Thyroid gland (tissue), 4 donors: ENCODE measurements around the gene NRIP1. TPM values are rescaled to one million over a fixed set of nuclear protein-coding genes. Genes with fewer than 3 reads are reported as not detected.

ENCODE experiments used
- DNase-seq, 2 donors: peaks; one replicate each; pipeline ENCODE4 v3.0.0-alpha.2; 2019
- H3K27ac ChIP-seq, 3 donors: fragments of 200-600 bp; sonication (generic); 1 replicate in 2 of 3; 2 replicates in 1 of 3; pipeline ENCODE4 v1.5.1; 2016 to 2019; ENCODE audit warnings: mild to moderate bottlenecking in 1 of 3, moderate library complexity in 1 of 3
- H3K27me3 ChIP-seq: fragments of 200-600 bp; sonication (generic); one replicate; pipeline ENCODE4 v1.5.1; 2019
- H3K36me3 ChIP-seq, 2 donors: fragments of 200-600 bp; sonication (generic); one replicate each; pipeline ENCODE4 v1.5.1; 2016 to 2019
- H3K4me1 ChIP-seq, 2 donors: fragments of 200-600 bp; sonication (generic); one replicate each; pipeline ENCODE4 v1.5.1; 2017 to 2019
- H3K4me3 ChIP-seq, 3 donors: fragments of 200-600 bp; sonication (generic); replicated peaks in 1 of 3; 1 replicate in 2 of 3; 2 replicates in 1 of 3; pipeline ENCODE4 v1.5.1; 2016; ENCODE audit warnings: mild to moderate bottlenecking in 1 of 3
- H3K9me3 ChIP-seq: fragments of 200-600 bp; sonication (generic); one replicate; pipeline ENCODE4 v1.5.1; 2017
- POLR2A ChIP-seq, 2 donors: fragments of 450-650 bp; IDR thresholded peaks; one replicate each; pipeline ENCODE4 v1.6.1; 2017; ENCODE audit warnings: antibody characterized with exemption in 2 of 2, mild to moderate bottlenecking in 2 of 2, moderate library complexity in 1 of 2
- WGBS, 2 donors: methylation state at CpG; one replicate each; pipeline ENCODE4 v1.1.5; 2017; 5-methylcytosine and 5-hydroxymethylcytosine counted together
- intact Hi-C: fragments of 100-400 bp; cut with DNase I; formaldehyde crosslinking; loops from one replicate; pipeline ENCODE4 v1.15.1; 2023
- total RNA-seq, 4 donors: library from RNA; depleted of rRNA; stranded (reverse); fragments of >200 nt; gene quantifications; one replicate each; pipeline ENCODE4 v1.2.3, GENCODE V29; 2016
- TF ChIP-seq, protein P1 (sequence below), 6 experiments: fragments of 200-600 bp in 3 of 6; fragments of 450-650 bp in 3 of 6; sonication (generic) in 3 of 6; IDR thresholded peaks; one replicate each; pipeline ENCODE4 v1.5.1; 2016 to 2019; ENCODE audit warnings: antibody characterized with exemption in 6 of 6, mild to moderate bottlenecking in 2 of 6, inconsistent platforms in 1 of 6, moderate library complexity in 1 of 6

The NRIP1 gene
- total RNA-seq, 4 donors from 2014 or later, result 19.4 to 37.5 (median 28.2) TPM

DNA sequence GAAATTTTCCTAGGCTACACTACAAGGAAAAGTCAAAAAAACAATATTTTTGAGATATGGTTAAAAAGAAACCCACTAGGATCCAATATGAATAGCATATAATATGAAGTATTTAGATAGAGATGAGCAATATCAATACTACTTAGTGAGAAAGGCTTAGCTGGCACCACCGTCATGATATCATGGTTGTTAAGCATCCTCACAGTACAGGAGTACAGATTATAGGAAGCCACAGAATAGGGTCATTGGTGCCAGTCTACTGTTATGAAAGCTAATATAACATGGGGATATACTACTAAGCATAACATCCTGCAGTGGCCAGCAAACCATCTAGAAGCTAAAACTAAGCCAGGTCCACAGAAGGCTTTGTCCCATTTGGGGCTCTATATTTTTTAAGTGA is 28.4 kb upstream of the NRIP1 start:
- intact Hi-C loops, result no loop called here
- DNase-seq, result no peak
- H3K9me3 ChIP-seq, result no peaks in the 10 kb centered on the region
- 90 to 100% methylated on average over 1 of the region's 1 CpG for WGBS, 2 donors
- no peak overlapping the region for H3K27ac ChIP-seq
- TF ChIP-seq, protein P1, sequence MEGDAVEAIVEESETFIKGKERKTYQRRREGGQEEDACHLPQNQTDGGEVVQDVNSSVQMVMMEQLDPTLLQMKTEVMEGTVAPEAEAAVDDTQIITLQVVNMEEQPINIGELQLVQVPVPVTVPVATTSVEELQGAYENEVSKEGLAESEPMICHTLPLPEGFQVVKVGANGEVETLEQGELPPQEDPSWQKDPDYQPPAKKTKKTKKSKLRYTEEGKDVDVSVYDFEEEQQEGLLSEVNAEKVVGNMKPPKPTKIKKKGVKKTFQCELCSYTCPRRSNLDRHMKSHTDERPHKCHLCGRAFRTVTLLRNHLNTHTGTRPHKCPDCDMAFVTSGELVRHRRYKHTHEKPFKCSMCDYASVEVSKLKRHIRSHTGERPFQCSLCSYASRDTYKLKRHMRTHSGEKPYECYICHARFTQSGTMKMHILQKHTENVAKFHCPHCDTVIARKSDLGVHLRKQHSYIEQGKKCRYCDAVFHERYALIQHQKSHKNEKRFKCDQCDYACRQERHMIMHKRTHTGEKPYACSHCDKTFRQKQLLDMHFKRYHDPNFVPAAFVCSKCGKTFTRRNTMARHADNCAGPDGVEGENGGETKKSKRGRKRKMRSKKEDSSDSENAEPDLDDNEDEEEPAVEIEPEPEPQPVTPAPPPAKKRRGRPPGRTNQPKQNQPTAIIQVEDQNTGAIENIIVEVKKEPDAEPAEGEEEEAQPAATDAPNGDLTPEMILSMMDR (IDR thresholded peaks at IDR 0.05), result no peak
- TF ChIP-seq POLR2A (IDR thresholded peaks at IDR 0.05), result no peak
- H3K27me3 ChIP-seq, result no peaks in the 10 kb centered on the region
- no peaks in the 10 kb centered on the region for H3K4me1 ChIP-seq
- H3K36me3 ChIP-seq, result no peaks in the 10 kb centered on the region
- no peak overlapping the region for H3K4me3 ChIP-seq

DNA sequence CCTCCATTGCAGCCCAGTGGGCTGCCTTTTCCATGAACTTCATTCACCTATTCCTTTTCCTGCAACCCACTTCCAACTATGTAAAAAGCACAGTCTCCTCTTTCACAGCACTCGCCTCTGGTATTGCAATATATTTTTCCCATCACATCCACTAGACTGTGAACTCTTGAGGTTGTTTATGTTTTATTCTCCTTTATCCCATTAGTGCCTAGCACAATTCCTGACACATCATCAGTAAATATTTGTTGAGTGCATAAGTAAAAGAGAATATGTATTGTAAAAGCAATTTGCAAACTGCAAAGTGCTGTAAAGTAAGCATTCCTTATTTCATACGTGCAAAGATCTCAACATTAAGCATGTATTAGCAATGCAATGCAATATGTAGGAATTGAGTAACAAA is 27.9 kb upstream of the NRIP1 start:
- Histone ChIP-seq H3K27ac (no peak overlapping the region), H3K4me3 (no peak overlapping the region), H3K4me1 (no peaks in the 10 kb centered on the region), H3K36me3 (no peaks in the 10 kb centered on the region), H3K27me3 (no peaks in the 10 kb centered on the region), H3K9me3 (no peaks in the 10 kb centered on the region)
- no peak for DNase-seq
- 95% methylated on average over 2 of the region's 2 CpGs for WGBS, 2 donors
- TF ChIP-seq, protein P1 (IDR thresholded peaks at IDR 0.05), result no peak
- TF ChIP-seq POLR2A (IDR thresholded peaks at IDR 0.05), result no peak
- intact Hi-C loops, result no loop called here

GRCh38 chr21:15090390-15090789 is 25.6 kb upstream of the NRIP1 start:
- H3K4me1 ChIP-seq, result no peaks in the 10 kb centered on the region
- H3K27ac ChIP-seq, result no peak overlapping the region
- DNase-seq, result no peak
- no peaks in the 10 kb centered on the region for H3K27me3 ChIP-seq
- no peaks in the 10 kb centered on the region for H3K36me3 ChIP-seq
- intact Hi-C loops, result no loop called here
- no peak overlapping the region for H3K4me3 ChIP-seq
- 88 to 93% methylated on average over 1 of the region's 1 CpG for WGBS, 2 donors
- TF ChIP-seq, protein P1 (IDR thresholded peaks at IDR 0.05), result no peak
- TF ChIP-seq POLR2A (IDR thresholded peaks at IDR 0.05), result no peak
- H3K9me3 ChIP-seq, result no peaks in the 10 kb centered on the region

DNA sequence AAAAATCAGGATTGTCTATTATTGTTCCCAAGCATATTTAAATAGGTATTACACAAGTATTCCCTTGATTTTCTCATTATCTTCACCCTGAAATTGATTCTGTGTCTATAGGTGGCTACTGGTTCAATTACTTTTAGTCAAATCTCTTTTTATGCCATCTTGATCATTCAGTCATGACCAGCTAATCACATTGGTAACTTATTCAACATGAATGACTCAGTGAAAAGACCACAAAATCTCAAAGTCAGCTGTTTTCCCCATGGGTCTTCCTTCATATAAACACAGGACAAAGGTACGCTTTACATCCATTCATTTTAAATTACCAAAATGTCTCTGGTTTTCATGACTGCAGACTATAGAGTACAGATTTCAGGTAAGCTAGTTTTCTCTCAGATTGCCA is 23.7 kb upstream of the NRIP1 start:
- Histone ChIP-seq H3K4me3 (no peak overlapping the region), H3K27ac (no peak overlapping the region), H3K27me3 (no peaks in the 10 kb centered on the region), H3K4me1 (no peaks in the 10 kb centered on the region), H3K36me3 (no peaks in the 10 kb centered on the region), H3K9me3 (no peaks in the 10 kb centered on the region)
- WGBS, 2 donors, result 92 to 98% methylated on average over 1 of the region's 1 CpG
- intact Hi-C loops, result no loop called here
- DNase-seq, result no peak
- TF ChIP-seq POLR2A (IDR thresholded peaks at IDR 0.05), result no peak
- TF ChIP-seq, protein P1 (IDR thresholded peaks at IDR 0.05), result no peak

- no peak for DNase-seq
- no peak overlapping the region for H3K4me3 ChIP-seq
- no peaks in the 10 kb centered on the region for H3K4me1 ChIP-seq
- H3K36me3 ChIP-seq, result no peaks in the 10 kb centered on the region
- no peaks in the 10 kb centered on the region for H3K9me3 ChIP-seq
- TF ChIP-seq, protein P1 (IDR thresholded peaks at IDR 0.05), result no peak
- TF ChIP-seq POLR2A (IDR thresholded peaks at IDR 0.05), result no peak
- no peak overlapping the region for H3K27ac ChIP-seq
- intact Hi-C loops, result no loop called here
- no peaks in the 10 kb centered on the region for H3K27me3 ChIP-seq
These were observed 19.9 kb upstream of the NRIP1 start for GRCh38 chr21:15084668-15085067.
